ENCODE measurements around the gene PCDHA6.

DNA sequence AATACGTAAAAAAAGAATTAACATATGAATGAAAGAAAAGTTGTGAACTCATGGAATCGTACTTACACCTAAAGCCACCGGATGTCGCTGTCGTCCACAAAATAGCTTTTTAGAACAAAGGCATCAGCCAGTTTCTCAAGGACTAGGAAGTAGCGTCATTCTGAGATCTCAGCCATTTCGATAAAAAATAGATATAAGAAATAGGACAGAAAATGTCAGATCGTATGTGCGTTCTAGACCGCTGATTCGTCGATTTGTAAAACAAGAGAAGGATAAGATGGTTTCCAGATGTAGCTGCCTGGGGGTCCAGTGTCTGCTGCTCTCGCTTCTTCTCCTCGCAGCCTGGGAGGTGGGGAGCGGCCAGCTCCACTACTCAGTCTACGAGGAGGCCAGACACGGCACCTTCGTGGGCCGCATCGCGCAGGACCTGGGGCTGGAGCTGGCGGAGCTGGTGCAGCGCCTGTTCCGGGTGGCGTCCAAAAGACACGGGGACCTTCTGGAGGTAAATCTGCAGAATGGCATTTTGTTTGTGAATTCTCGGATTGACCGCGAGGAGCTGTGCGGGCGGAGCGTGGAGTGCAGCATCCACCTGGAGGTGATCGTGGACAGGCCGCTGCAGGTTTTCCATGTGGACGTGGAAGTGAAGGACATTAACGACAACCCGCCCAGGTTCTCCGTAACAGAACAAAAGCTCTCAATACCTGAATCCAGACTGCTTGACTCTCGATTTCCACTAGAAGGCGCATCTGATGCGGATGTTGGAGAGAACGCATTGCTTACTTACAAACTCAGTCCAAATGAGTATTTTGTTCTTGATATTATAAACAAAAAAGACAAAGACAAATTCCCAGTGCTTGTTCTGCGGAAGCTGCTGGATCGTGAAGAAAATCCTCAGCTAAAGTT, 28.3 kb downstream of the PCDHA6 start, which contains the start of gene PCDHA10:
- TF ChIP-seq, protein P1, sequence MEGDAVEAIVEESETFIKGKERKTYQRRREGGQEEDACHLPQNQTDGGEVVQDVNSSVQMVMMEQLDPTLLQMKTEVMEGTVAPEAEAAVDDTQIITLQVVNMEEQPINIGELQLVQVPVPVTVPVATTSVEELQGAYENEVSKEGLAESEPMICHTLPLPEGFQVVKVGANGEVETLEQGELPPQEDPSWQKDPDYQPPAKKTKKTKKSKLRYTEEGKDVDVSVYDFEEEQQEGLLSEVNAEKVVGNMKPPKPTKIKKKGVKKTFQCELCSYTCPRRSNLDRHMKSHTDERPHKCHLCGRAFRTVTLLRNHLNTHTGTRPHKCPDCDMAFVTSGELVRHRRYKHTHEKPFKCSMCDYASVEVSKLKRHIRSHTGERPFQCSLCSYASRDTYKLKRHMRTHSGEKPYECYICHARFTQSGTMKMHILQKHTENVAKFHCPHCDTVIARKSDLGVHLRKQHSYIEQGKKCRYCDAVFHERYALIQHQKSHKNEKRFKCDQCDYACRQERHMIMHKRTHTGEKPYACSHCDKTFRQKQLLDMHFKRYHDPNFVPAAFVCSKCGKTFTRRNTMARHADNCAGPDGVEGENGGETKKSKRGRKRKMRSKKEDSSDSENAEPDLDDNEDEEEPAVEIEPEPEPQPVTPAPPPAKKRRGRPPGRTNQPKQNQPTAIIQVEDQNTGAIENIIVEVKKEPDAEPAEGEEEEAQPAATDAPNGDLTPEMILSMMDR (IDR thresholded peaks at IDR 0.05; ENCODE audit: low read depth, low read length): 0 out of 2 replicates have a peak, but pooled peaks have one; percentile 9
- no peak for TF ChIP-seq EZH2phosphoT487 (IDR thresholded peaks at IDR 0.05; ENCODE audit: low read depth)
